SK-N-SH treated with all-trans-retinoic acid at 6 μM for 48 hours (cell line): ENCODE results near the gene ENHO.

Experiments used
- ARNTL ChIP-seq: fragments of 450-650 bp; formaldehyde crosslinking; IDR thresholded peaks from 2 replicates; pipeline ENCODE4 v1.5.0; 2020; ENCODE audit warnings: low read depth, mild to moderate bottlenecking, moderate library complexity, borderline replicate concordance
- OSR1 ChIP-seq: fragments of 250-450 bp; sonication (Bioruptor Pico); IDR thresholded peaks from 2 replicates; pipeline ENCODE4 v1.8.0; 2022; ENCODE audit warnings: moderate library complexity, mild to moderate bottlenecking, inconsistent platforms
- RARB ChIP-seq: fragments of 250-450 bp; sonication (Bioruptor Pico); IDR thresholded peaks from 2 replicates; pipeline ENCODE4 v1.8.0; 2021; ENCODE audit warnings: mild to moderate bottlenecking, moderate library complexity
- ZFP3 ChIP-seq: fragments of 250-450 bp; sonication (Bioruptor Pico); IDR thresholded peaks from 2 replicates; pipeline ENCODE4 v1.5.0; 2020; ENCODE audit warnings: mild to moderate bottlenecking, moderate library complexity
- ZNF8 ChIP-seq: fragments of 450-650 bp; formaldehyde crosslinking; IDR thresholded peaks from 2 replicates; pipeline ENCODE4 v1.5.0; 2020; ENCODE audit warnings: mild to moderate bottlenecking, moderate library complexity

DNA sequence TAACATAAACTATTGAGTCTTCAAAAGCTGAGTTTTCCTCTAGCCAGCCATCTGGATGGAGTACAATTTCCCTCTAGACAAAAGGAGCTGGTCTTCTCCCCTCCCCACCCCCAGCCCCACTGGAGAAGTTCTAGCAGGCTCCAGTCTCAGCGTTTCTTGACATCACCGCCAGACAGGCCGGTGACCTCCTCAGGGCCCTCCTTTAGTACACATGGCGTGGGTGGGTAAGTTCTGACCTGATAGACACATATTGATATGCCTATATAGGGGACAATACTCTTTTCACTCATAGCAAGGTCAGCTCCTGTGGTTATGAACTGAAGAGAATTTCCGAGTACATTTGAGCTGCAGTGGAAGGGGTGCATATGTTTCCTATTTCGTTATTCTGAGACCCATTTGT lies 37.0 kb downstream of the ENHO start:
- TF ChIP-seq ARNTL (CRISPR knock-in tag), result no peak
- no peak for TF ChIP-seq RARB (CRISPR knock-in tag)
- no peak for TF ChIP-seq OSR1 (CRISPR knock-in tag)
- TF ChIP-seq ZFP3, result no peak
- no peak for TF ChIP-seq ZNF8 (CRISPR knock-in tag)
